Panc1 (cell line): ENCODE results near the gene TRIM37. TPM values are rescaled to one million over a fixed set of nuclear protein-coding genes. Genes with fewer than 3 reads are reported as not detected.

Source experiments
- ATAC-seq: fragments of 200-7000 bp; cut with Tn5 transposase; 2 replicates; pipeline ENCODE4 v1.9.1; 2020; ENCODE audit warnings: mild to moderate bottlenecking, moderate library complexity
- BruUV-seq: library from RNA; stranded (reverse); fragments of 400-500 nt; replicated peaks from 2 replicates; lab custom pipeline; 2021; lab: Mats Ljungman, UMichigan
- CTCF ChIA-PET: fragments of 300-600 bp; sonication (Branson Sonifier 250); formaldehyde crosslinking; loops from one replicate; lab custom pipeline; 2022; ENCODE audit warnings: antibody characterized with exemption; lab: Charles Lee
- POLR2A ChIA-PET: fragments of 300-600 bp; sonication (Branson Sonifier 250); formaldehyde crosslinking; loops from one replicate; lab custom pipeline; 2022; ENCODE audit warnings: antibody characterized with exemption; lab: Charles Lee
- DNase-seq: peaks from one replicate; pipeline ENCODE4 v3.0.0-alpha.2; 2010; ENCODE audit warnings: low read depth, low spot score
- H3K27ac ChIP-seq: 2 replicates; pipeline ENCODE4 v1.5.1; 2011; ENCODE audit warnings: mild to moderate bottlenecking, low read length, inconsistent platforms
- H3K27me3 ChIP-seq: fragments of 200-500 bp; sonication (Bioruptor generic); 2 replicates; pipeline ENCODE4 v1.6.0; 2014; ENCODE audit warnings: low read length, inconsistent platforms; ENCODE audit not compliant: control insufficient read depth, insufficient read depth
- H3K36me3 ChIP-seq: fragments of 200-500 bp; sonication (Bioruptor generic); 2 replicates; pipeline ENCODE4 v1.5.1; 2014; ENCODE audit warnings: inconsistent platforms, mild to moderate bottlenecking, low read length, moderate library complexity; ENCODE audit not compliant: control insufficient read depth, insufficient read depth
- H3K4me1 ChIP-seq: 2 replicates; pipeline ENCODE4 v1.5.1; 2011; ENCODE audit warnings: inconsistent platforms, mild to moderate bottlenecking, low read length, moderate library complexity; ENCODE audit not compliant: control insufficient read depth, insufficient read depth
- H3K4me3 ChIP-seq, 2 experiments: 2 replicates each; pipeline ENCODE4 v1.5.1; 2011 to 2012; ENCODE audit warnings: low read depth in 2 of 2, low read length in 2 of 2, mild to moderate bottlenecking in 2 of 2, inconsistent platforms in 1 of 2, moderate library complexity in 1 of 2
- H3K9me3 ChIP-seq: fragments of 200-500 bp; sonication (Bioruptor generic); 2 replicates; pipeline ENCODE4 v1.5.1; 2014; ENCODE audit warnings: low read depth, mild to moderate bottlenecking, inconsistent platforms, low read length, moderate library complexity; ENCODE audit not compliant: control insufficient read depth, insufficient read depth
- CTCF ChIP-seq: fragments of 450-650 bp; IDR thresholded peaks from 2 replicates; pipeline ENCODE4 v1.5.1; 2017; ENCODE audit warnings: mild to moderate bottlenecking
- POLR2AphosphoS5 ChIP-seq: IDR thresholded peaks from 2 replicates; pipeline ENCODE4 v1.6.1; 2012; ENCODE audit warnings: mild to moderate bottlenecking, low read depth, low read length, moderate library complexity
- REST ChIP-seq, 2 experiments: IDR thresholded peaks; 2 replicates each; pipeline ENCODE4 v1.6.1; 2011 to 2012; ENCODE audit warnings: low read depth in 2 of 2, control low read depth in 1 of 2, low read length in 1 of 2, mild to moderate bottlenecking in 1 of 2, moderate library complexity in 1 of 2; ENCODE audit not compliant: insufficient read depth in 1 of 2
- SIN3A ChIP-seq: IDR thresholded peaks from 2 replicates; pipeline ENCODE4 v1.6.1; 2012; ENCODE audit warnings: low read depth, mild to moderate bottlenecking, low read length, moderate library complexity, borderline replicate concordance; ENCODE audit not compliant: insufficient read depth
- TCF7L2 ChIP-seq: IDR thresholded peaks from 2 replicates; pipeline ENCODE4 v1.6.1; 2011; ENCODE audit warnings: mild to moderate bottlenecking, low read depth, low read length, inconsistent platforms
- in situ Hi-C: cut with HindIII; loops from 2 replicates; pipeline ENCODE4 v1.10.0; 2016; ENCODE audit warnings: low sequenced_read_pairs, low pct_unique_long_range_greater_than_20kb
- intact Hi-C: fragments of 100-400 bp; cut with micrococcal nuclease; formaldehyde crosslinking; loops from one replicate; pipeline ENCODE4 v1.10.0; 2022; ENCODE audit not compliant: unreplicated experiment
- total RNA-seq: library from RNA; stranded (reverse); gene quantifications from one replicate; pipeline ENCODE4 v1.2.1, GENCODE V29; 2021; ENCODE audit not compliant: unreplicated experiment

TRIM37 gene
- total RNA-seq, 1 experiment from 2014 or later, result 43.3 TPM

GRCh38 chr17:59027750-59028149 is 78.9 kb downstream of the TRIM37 start:
- DNase-seq, result no peak
- TF ChIP-seq POLR2AphosphoS5 (no peak), TCF7L2 (no peak), CTCF (no peak), SIN3A (no peak), REST (IDR thresholded peaks at IDR 0.05; ENCODE audit: insufficient read depth in 1 of 2, low read depth in 2 of 2, low read length in 1 of 2) (no peak)
- Histone ChIP-seq H3K4me3 (no peak overlapping the region), H3K27me3 (no peaks in the 10 kb centered on the region), H3K36me3 (peaks cover 4% of the 10 kb centered on the region; the same call in 1 of the 2 replicates), H3K4me1 (no peaks in the 10 kb centered on the region), H3K27ac (no peak overlapping the region), H3K9me3 (no peaks in the 10 kb centered on the region)
- intact Hi-C loops (no loop called here), in situ Hi-C loops (no loop called here)
- CTCF ChIA-PET, result no interaction called here
- POLR2A ChIA-PET, result no interaction called here
- no TSS peak for BruUV-seq
- no peak for ATAC-seq

GRCh38 chr17:59026176-59026939 is 80.3 kb downstream of the TRIM37 start:
- DNase-seq, result no peak
- Histone ChIP-seq H3K27me3 (no peaks in the 10 kb centered on the region), H3K27ac (no peak overlapping the region), H3K4me3 (no peak overlapping the region), H3K36me3 (peaks cover 7% of the 10 kb centered on the region; the same call in 1 of the 2 replicates), H3K9me3 (no peaks in the 10 kb centered on the region), H3K4me1 (no peaks in the 10 kb centered on the region)
- no peak for ATAC-seq
- CTCF ChIA-PET, result no interaction called here
- in situ Hi-C loops, result no loop called here
- BruUV-seq, result no TSS peak
- POLR2A ChIA-PET, result no interaction called here
- intact Hi-C loops, result no loop called here
- TF ChIP-seq SIN3A (no peak), CTCF (no peak), POLR2AphosphoS5 (no peak), TCF7L2 (no peak)
